A673 (cell line): ENCODE data around the gene ZBTB7B. TPM values are rescaled to one million over a fixed set of nuclear protein-coding genes. Genes with fewer than 3 reads are reported as not detected.
A peak's percentile ranks its signal among the peaks of the same experiment; 100 is the strongest.

Source experiments
- BruUV-seq: library from RNA; stranded (reverse); fragments of 400-500 nt; replicated peaks from 2 replicates; lab custom pipeline; 2021; lab: Mats Ljungman, UMichigan
- CTCF ChIA-PET: fragments of 300-600 bp; sonication (Branson Sonifier 250); formaldehyde crosslinking; loops from one replicate; lab custom pipeline; 2022; ENCODE audit warnings: antibody characterized with exemption; lab: Charles Lee
- POLR2A ChIA-PET: fragments of 300-600 bp; sonication (Branson Sonifier 250); formaldehyde crosslinking; loops from one replicate; lab custom pipeline; 2022; ENCODE audit warnings: antibody characterized with exemption; ENCODE audit not compliant: low non-redundant PET; lab: Charles Lee
- DNase-seq: peaks from one replicate; pipeline ENCODE4 v3.0.0-alpha.2; 2015; ENCODE audit warnings: low spot score
- H3K27ac ChIP-seq: fragments of 200-600 bp; sonication (generic); 2 replicates; pipeline ENCODE4 v1.5.1; 2016; ENCODE audit warnings: mixed run types, low read depth, mild to moderate bottlenecking, mixed read lengths, antibody characterized with exemption, low read length; ENCODE audit not compliant: poor library complexity, severe bottlenecking
- H3K27me3 ChIP-seq: fragments of 200-600 bp; sonication (generic); replicated peaks from 2 replicates; pipeline ENCODE4 v1.6.1; 2017; ENCODE audit warnings: mixed run types, low read depth, mild to moderate bottlenecking, mixed read lengths, antibody characterized with exemption, low read length; ENCODE audit not compliant: insufficient read depth, poor library complexity
- H3K36me3 ChIP-seq: fragments of 200-600 bp; sonication (generic); 2 replicates; pipeline ENCODE4 v1.6.1; 2016; ENCODE audit warnings: mixed run types, mild to moderate bottlenecking, mixed read lengths, antibody characterized with exemption, low read length; ENCODE audit not compliant: insufficient read depth, poor library complexity, severe bottlenecking
- H3K4me1 ChIP-seq: fragments of 200-600 bp; sonication (generic); 2 replicates; pipeline ENCODE4 v1.6.1; 2017; ENCODE audit warnings: mixed run types, mild to moderate bottlenecking, mixed read lengths, antibody characterized with exemption, low read length; ENCODE audit not compliant: insufficient read depth, poor library complexity, severe bottlenecking
- H3K4me3 ChIP-seq: fragments of 200-600 bp; sonication (generic); 2 replicates; pipeline ENCODE4 v1.5.1; 2016; ENCODE audit warnings: low read depth, mixed run types, mild to moderate bottlenecking, mixed read lengths, low read length; ENCODE audit not compliant: poor library complexity, severe bottlenecking
- H3K9me3 ChIP-seq: fragments of 200-600 bp; sonication (generic); 2 replicates; pipeline ENCODE4 v1.6.1; 2016; ENCODE audit warnings: mixed run types, low read depth, mild to moderate bottlenecking, mixed read lengths, antibody characterized with exemption, low read length; ENCODE audit not compliant: poor library complexity, severe bottlenecking
- EZH2 ChIP-seq: fragments of 200-600 bp; sonication (generic); IDR thresholded peaks from 2 replicates; pipeline ENCODE4 v1.6.1; 2017; ENCODE audit warnings: borderline replicate concordance, low read depth, mild to moderate bottlenecking, mixed read lengths, antibody characterized with exemption, low read length; ENCODE audit not compliant: poor library complexity, severe bottlenecking
- intact Hi-C: fragments of 100-400 bp; cut with micrococcal nuclease; formaldehyde crosslinking; loops from one replicate; pipeline ENCODE4 v1.10.0; 2022; ENCODE audit not compliant: unreplicated experiment
- total RNA-seq: library from RNA; stranded (reverse); gene quantifications from 2 replicates; pipeline ENCODE4 v1.2.3, GENCODE V29; 2021
- TF ChIP-seq, protein P1 (sequence below): fragments of 300-800, 200-600 bp; sonication (generic); conservative IDR thresholded peaks from 2 replicates; pipeline ENCODE4 v1.5.1; 2017; ENCODE audit warnings: low read depth, mild to moderate bottlenecking, antibody characterized with exemption, low read length, moderate library complexity, mixed read lengths

Gene ZBTB7B
- total RNA-seq, 1 experiment from 2014 or later: 19.2 TPM

DNA sequence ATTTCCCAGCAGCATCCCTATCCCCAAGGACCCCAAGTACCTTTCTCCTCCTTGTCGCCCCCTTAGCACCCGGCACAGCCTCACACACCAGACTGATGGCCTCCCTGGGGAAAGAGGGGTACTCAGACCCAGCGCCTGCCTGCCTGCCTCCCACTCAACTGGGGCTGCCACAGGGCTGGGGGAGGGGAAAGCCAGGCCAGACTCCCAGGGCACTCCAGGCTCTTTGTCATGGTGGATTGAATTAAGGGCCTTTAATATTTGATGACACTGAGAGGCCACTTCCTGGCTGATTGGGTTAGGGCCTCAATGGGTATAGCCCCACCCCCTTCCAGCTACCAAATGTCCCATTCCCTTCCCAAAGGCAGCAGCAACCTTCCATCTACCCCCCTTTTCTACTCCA lies 33.9 kb upstream of the ZBTB7B start:
- Histone ChIP-seq H3K4me3 (peak overlapping the region; percentile 70), H3K36me3 (peaks cover 46% of the 10 kb centered on the region), H3K4me1 (peaks cover 50% of the 10 kb centered on the region), H3K27me3 (no peaks in the 10 kb centered on the region), H3K9me3 (no peaks in the 10 kb centered on the region), H3K27ac (peak overlapping the region; percentile 96)
- ChIA-PET CTCF (interaction anchor here (0.5 kb wide), 1 partner anchor 42 kb away, joined by 3 read pairs; no protein-coding TSS in a partner anchor), POLR2A (no interaction called here)
- BruUV-seq: no TSS peak
- TF ChIP-seq EZH2: no peak
- TF ChIP-seq, protein P1, sequence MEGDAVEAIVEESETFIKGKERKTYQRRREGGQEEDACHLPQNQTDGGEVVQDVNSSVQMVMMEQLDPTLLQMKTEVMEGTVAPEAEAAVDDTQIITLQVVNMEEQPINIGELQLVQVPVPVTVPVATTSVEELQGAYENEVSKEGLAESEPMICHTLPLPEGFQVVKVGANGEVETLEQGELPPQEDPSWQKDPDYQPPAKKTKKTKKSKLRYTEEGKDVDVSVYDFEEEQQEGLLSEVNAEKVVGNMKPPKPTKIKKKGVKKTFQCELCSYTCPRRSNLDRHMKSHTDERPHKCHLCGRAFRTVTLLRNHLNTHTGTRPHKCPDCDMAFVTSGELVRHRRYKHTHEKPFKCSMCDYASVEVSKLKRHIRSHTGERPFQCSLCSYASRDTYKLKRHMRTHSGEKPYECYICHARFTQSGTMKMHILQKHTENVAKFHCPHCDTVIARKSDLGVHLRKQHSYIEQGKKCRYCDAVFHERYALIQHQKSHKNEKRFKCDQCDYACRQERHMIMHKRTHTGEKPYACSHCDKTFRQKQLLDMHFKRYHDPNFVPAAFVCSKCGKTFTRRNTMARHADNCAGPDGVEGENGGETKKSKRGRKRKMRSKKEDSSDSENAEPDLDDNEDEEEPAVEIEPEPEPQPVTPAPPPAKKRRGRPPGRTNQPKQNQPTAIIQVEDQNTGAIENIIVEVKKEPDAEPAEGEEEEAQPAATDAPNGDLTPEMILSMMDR: no peak
- intact Hi-C loops: no loop called here
- peak; percentile 63 for DNase-seq

DNA sequence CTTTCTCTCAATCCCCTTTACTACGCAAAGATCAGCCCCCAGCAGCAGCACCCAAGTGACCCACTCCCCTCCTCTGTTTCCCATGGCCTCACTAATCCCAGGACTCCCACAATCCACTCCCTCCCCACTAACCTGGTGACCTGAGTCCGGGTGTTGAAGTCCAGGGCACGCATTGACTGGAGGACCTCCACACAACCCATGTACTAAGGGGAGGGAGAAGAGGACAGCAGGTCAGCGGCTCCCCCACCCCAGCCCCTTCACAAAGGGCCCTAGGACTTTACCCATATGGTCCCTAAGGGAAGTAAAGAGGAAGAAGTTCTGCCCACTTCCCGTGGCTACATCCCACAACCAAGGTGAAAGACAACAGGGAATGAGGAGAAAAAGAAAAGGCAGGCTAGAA lies 33.4 kb upstream of the ZBTB7B start:
- no TSS peak for BruUV-seq
- Histone ChIP-seq H3K4me1 (peaks cover 50% of the 10 kb centered on the region), H3K9me3 (no peaks in the 10 kb centered on the region), H3K27ac (peak overlapping the region; percentile 96), H3K4me3 (peak overlapping the region; percentile 70), H3K27me3 (no peaks in the 10 kb centered on the region), H3K36me3 (peaks cover 43% of the 10 kb centered on the region)
- POLR2A ChIA-PET: interaction anchor here (0.7 kb wide), 1 partner anchor 39 kb away, joined by 22 read pairs; no protein-coding TSS in a partner anchor
- intact Hi-C loops: no loop called here
- CTCF ChIA-PET: interaction anchor here (0.5 to 2.2 kb wide), 3 partner anchors 14 to 42 kb away, joined by 3 to 9 read pairs (median 5); partner anchors contain the start of gene PBXIP1
- no peak for DNase-seq
- TF ChIP-seq, protein P1: no peak
- no peak for TF ChIP-seq EZH2

- no TSS peak for BruUV-seq
- TF ChIP-seq EZH2: no peak
- TF ChIP-seq, protein P1: no peak
- CTCF ChIA-PET: interaction anchor here (0.5 to 2.2 kb wide), 7 partner anchors 14 to 81 kb away, joined by 3 to 9 read pairs (median 5); partner anchors contain the start of genes ADAM15 and PBXIP1
- POLR2A ChIA-PET: interaction anchor here (0.5 to 0.7 kb wide), 2 partner anchors 39 to 268 kb away, joined by 3 to 22 read pairs; no protein-coding TSS in a partner anchor
- DNase-seq: no peak
- Histone ChIP-seq H3K27me3 (no peaks in the 10 kb centered on the region), H3K36me3 (peaks cover 36% of the 10 kb centered on the region), H3K4me1 (peaks cover 50% of the 10 kb centered on the region), H3K27ac (peak overlapping the region; percentile 96), H3K4me3 (peak overlapping the region; percentile 70), H3K9me3 (no peaks in the 10 kb centered on the region)
- intact Hi-C loops: no loop called here
Measured at GRCh38 chr1:154969860-154970452, 32.6 kb upstream of the ZBTB7B start.
